HUES48 (cell line): ENCODE measurements around the gene CHEK2.

Source experiments
- H3K27ac ChIP-seq: one replicate; pipeline ENCODE4 v1.7.0; 2013; ENCODE audit warnings: low read depth, low read length, inconsistent platforms
- H3K27me3 ChIP-seq: 2 replicates; pipeline ENCODE4 v1.6.1; 2013; ENCODE audit warnings: mild to moderate bottlenecking, low read length; ENCODE audit not compliant: control insufficient read depth, insufficient read depth
- H3K36me3 ChIP-seq: 2 replicates; pipeline ENCODE4 v1.6.1; 2013; ENCODE audit warnings: low read length; ENCODE audit not compliant: control insufficient read depth, insufficient read depth
- H3K4me1 ChIP-seq: 2 replicates; pipeline ENCODE4 v1.6.1; 2013; ENCODE audit warnings: mild to moderate bottlenecking, low read length; ENCODE audit not compliant: control insufficient read depth, insufficient read depth
- H3K4me3 ChIP-seq: 2 replicates; pipeline ENCODE4 v1.5.1; 2013; ENCODE audit warnings: mild to moderate bottlenecking, low read depth, low read length
- H3K9ac ChIP-seq: 2 replicates; pipeline ENCODE4 v1.6.1; 2013; ENCODE audit warnings: mild to moderate bottlenecking, low read depth, low read length, moderate library complexity
- H3K9me3 ChIP-seq: 2 replicates; pipeline ENCODE4 v1.6.1; 2013; ENCODE audit warnings: low read length; ENCODE audit not compliant: control insufficient read depth, insufficient read depth

The CHEK2 gene

GRCh38 chr22:28650463-28650862 is 91.2 kb downstream of the CHEK2 start:
- Histone ChIP-seq H3K4me1 (peaks cover 4% of the 10 kb centered on the region; the same call in 1 of the 2 replicates), H3K27me3 (no peaks in the 10 kb centered on the region), H3K9ac (no peak overlapping the region), H3K9me3 (no peaks in the 10 kb centered on the region), H3K36me3 (no peaks in the 10 kb centered on the region), H3K27ac (no peak overlapping the region), H3K4me3 (no peak overlapping the region)

- no peaks in the 10 kb centered on the region for H3K27me3 ChIP-seq
- H3K4me3 ChIP-seq: no peak overlapping the region
- no peak overlapping the region for H3K27ac ChIP-seq
These were observed 92.8 kb downstream of the CHEK2 start for GRCh38 chr22:28648792-28649191.

GRCh38 chr22:28647216-28647615 is 94.4 kb downstream of the CHEK2 start:
- Histone ChIP-seq H3K36me3 (no peaks in the 10 kb centered on the region), H3K27me3 (no peaks in the 10 kb centered on the region), H3K27ac (no peak overlapping the region), H3K9ac (no peak overlapping the region), H3K4me1 (peaks cover 4% of the 10 kb centered on the region; the same call in 1 of the 2 replicates), H3K9me3 (no peaks in the 10 kb centered on the region), H3K4me3 (no peak overlapping the region)

More at GRCh38 chr22:28648792-28649191, 92.8 kb downstream of the CHEK2 start:
- H3K4me1 ChIP-seq: peaks cover 4% of the 10 kb centered on the region; the same call in 1 of the 2 replicates
- H3K9ac ChIP-seq: no peak overlapping the region
- no peaks in the 10 kb centered on the region for H3K36me3 ChIP-seq
- no peaks in the 10 kb centered on the region for H3K9me3 ChIP-seq

- Histone ChIP-seq H3K9me3 (no peaks in the 10 kb centered on the region), H3K36me3 (no peaks in the 10 kb centered on the region), H3K4me3 (no peak overlapping the region), H3K4me1 (no peaks in the 10 kb centered on the region), H3K27me3 (no peaks in the 10 kb centered on the region), H3K9ac (no peak overlapping the region), H3K27ac (no peak overlapping the region)
These were observed 102.3 kb downstream of the CHEK2 start for GRCh38 chr22:28639321-28639720.
